Iris pigment epithelial cell (primary cell): ENCODE data around the gene ASIC5.

Experiments used
- DNase-seq: peaks from one replicate; pipeline ENCODE4 v3.0.0-alpha.2; 2011; ENCODE audit warnings: low read depth

The ASIC5 gene

DNA sequence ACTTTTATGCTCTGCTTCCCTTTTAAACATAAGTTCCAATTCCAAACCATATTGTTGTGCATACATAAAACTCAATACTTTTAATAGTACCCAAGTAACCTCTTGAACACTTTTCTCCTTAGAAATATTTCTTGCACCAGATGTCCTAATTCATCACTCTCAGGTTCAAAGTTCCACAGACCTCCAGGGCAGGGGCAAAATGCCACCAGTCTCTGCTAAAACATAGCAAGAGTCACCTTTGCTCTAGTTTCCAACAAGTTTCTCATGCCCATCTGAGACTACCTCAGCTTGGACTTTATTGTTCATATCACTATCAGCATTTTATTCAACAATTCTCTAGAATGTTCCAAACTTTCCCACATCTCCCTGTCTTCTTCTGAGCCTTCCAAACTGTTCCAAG, 13.7 kb upstream of the ASIC5 start:
- no peak for DNase-seq

- DNase-seq = no peak
Measured at GRCh38 chr4:155878611-155879010, 12.5 kb upstream of the ASIC5 start.

DNA sequence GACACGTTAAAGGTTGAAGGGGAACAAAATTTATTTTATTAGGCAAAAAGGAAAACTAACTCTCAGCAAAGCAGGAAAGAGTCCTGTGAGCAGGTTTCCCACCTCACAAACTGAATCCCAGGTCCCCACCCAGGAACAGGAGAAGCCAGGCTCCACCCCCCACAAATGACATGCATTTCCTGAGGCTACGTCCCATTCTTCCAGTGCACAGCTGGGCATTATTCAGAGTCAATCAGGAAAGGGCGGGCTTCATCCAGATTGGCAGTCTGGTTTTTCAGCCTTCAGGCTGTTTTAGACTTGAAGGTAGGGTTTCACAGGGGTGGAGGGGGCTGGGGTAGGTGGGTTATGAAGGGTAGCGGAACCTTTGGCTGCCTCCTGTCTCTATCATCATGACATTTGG, 11.9 kb upstream of the ASIC5 start:
- DNase-seq = no peak

DNA sequence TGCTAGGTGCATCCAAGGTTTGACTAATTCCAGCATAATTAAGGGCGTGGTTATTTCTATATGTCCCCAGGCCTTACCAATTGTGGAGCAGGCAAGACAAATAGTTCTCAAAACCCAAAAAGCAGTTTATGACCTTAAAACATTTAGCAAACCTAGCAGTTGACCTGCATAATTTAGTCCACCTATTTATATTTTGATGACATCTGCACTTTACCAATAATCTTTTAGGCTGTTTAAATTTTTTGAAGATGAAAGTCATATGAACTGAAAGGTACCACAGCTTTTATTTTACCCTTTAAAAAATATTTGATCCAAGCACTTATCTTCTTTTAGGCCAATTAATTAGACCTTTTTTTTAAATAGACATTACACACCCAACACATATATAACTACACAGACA, 9.8 kb upstream of the ASIC5 start:
- DNase-seq = no peak

GRCh38 chr4:155855897-155856296, 10.2 kb downstream of the ASIC5 start:
- no peak for DNase-seq

GRCh38 chr4:155854582-155855226, 11.4 kb downstream of the ASIC5 start:
- DNase-seq = peak; percentile 54

DNA sequence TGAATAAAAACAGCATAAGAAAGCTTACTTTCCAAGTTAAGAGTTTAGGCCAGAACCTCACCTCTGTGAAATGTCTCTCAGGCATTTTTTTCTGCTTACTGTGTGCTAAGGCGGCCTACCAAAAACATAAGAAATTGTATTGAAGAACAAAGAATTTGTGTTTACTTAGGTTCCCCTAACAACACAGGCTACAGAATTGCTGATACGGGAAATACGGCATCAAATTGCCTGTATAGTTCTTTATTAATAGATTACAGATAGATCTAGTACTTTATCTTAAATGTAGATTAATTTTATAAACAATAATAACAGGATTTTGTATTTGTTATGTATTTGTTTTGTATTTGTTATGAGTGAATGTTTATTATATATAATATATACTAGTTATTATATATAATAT, 12.9 kb downstream of the ASIC5 start:
- no peak for DNase-seq

GRCh38 chr4:155849042-155849441, 17.0 kb downstream of the ASIC5 start:
- DNase-seq = no peak

DNA sequence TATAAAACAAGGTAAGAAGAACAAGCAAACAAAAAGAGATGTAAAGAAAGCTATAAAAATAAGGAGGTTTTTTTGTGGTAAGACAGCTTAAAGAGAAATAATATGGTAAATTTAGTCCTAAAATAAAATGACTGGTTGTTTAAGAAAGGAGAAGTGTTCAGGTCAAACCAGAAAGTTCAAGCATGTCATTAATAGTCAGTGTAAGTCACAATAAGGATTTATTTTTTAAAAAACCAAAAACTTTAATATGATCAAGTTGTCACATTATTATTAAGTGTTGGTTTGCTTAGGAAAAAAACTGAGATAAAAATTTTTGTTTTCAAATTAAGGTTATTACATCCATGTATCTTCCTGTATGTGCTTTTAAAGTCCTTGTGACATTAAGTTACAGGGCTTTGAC, 19.1 kb downstream of the ASIC5 start:
- no peak for DNase-seq

- DNase-seq = no peak
Measured at GRCh38 chr4:155842080-155842479, 24.0 kb downstream of the ASIC5 start.

- no peak for DNase-seq
Measured at GRCh38 chr4:155837203-155837796, 28.8 kb downstream of the ASIC5 start.

DNA sequence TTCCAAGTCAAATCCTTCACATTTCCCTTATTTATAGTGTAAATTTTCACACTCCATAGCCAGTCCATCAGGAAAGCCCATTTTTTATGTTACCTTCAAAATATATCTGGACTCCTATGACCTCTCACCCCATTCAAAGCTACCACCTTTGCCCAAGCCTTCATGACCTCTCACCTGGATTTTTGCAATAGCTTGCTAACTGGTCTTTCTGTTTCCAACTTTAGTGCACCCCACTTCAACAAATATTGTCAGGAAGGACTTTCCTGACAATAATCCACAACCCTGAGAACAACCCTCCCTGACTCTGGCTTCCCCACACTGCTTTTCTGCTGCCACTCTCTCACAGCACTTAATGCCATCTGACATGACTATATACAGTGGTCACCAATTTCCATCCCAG, 33.4 kb downstream of the ASIC5 start:
- no peak for DNase-seq

DNA sequence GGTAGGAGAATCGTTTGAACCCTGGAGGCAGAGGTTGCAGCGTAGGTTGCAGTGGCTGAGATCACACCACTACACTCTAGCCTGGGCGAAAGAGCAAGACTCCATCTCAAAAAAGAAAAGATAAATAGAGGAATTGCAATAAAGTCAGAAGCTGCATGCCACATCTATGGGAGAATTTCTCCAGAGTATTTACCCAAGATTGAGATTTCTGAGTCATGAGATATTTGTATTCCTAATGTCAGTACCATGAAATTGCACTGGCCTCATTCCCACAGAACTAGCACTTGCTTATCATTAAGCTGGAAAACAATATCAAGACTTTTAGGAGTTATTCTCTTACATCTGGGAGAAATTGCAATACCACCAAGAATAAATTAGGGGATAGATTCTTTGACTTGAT, 37.4 kb downstream of the ASIC5 start:
- peak; percentile 31 for DNase-seq

- peak; percentile 27 for DNase-seq
Measured at GRCh38 chr4:155822572-155822971, 43.5 kb downstream of the ASIC5 start.

GRCh38 chr4:155820887-155821518, 45.1 kb downstream of the ASIC5 start:
- no peak for DNase-seq

- DNase-seq = no peak
Measured at GRCh38 chr4:155819066-155819465, 47.0 kb downstream of the ASIC5 start.

- DNase-seq = no peak
Measured at GRCh38 chr4:155818639-155819038, 47.4 kb downstream of the ASIC5 start.

DNA sequence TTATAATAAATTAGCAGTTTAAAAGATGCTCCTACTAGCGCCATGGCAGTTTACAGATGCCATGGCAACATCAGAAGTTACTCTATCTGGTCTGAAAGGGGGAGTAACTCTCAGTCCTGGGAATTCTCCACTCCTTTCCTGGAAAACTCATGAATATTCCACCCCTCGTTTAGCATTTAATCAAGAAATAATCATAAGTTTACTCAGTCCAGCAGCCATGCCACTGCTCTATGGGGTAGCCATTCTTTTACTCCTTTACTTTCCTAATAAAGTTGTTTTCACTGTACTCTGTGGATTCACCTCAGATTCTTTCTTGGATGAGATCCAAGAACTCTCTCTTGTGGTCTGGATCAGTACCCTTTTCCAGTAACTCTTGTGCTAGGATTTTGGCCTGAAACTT, 55.0 kb downstream of the ASIC5 start:
- DNase-seq = no peak

- peak; percentile 86 for DNase-seq
Measured at GRCh38 chr4:155809835-155810234, 56.2 kb downstream of the ASIC5 start.

- peak; percentile 56 for DNase-seq
Measured at GRCh38 chr4:155807021-155807420, 59.1 kb downstream of the ASIC5 start.

- DNase-seq = peak; percentile 63
Measured at GRCh38 chr4:155805016-155805415, 61.1 kb downstream of the ASIC5 start.

DNA sequence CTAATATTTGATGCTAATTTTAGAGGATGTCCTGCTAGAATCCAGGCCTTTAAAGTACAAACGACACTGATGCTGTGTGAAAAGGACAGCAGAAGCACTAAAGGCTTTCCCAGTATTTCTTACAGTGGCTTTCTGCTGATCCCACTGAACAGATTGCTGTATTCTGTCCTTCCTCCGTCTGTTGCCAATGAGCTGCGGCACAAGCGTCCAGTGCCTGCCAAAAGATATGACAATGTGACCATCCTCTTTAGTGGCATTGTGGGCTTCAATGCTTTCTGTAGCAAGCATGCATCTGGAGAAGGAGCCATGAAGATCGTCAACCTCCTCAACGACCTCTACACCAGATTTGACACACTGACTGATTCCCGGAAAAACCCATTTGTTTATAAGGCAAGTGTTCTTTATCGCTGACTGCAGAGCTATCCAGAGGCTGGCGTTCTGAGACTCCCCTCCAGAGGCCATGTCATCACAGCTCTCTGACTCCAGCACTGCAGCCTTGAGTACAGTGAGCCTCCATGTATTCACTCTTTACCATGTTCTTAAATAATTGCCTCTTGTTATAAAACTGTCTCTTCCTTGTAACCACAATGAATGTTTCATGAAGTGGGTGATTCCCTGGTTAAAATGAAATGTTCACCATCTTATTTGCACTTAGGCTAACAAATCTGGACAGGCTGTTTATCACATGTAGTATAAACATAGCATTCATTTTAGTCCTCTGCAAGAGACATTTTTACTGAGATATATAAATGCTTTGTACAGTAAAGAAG, 63.7 kb downstream of the ASIC5 start:
- no peak for DNase-seq
